ENCODE results near the gene GNAQ.

- TF ChIP-seq CTCF (IDR thresholded peaks at IDR 0.05) (no peak), EZH2 (IDR thresholded peaks at IDR 0.05; ENCODE audit: borderline replicate concordance, insufficient read depth, low read depth, low read length, poor library complexity, severe bottlenecking) (no peak)
Measured at GRCh38 chr9:77917800-77918199, 113.8 kb downstream of the GNAQ start.

Measured in B cell (primary cell).